ENCODE results near the gene NFKBIL1. TPM values are rescaled to one million over a fixed set of nuclear protein-coding genes. Genes with fewer than 3 reads are reported as not detected.

The NFKBIL1 gene
- total RNA-seq, 1 donor from 2014 or later = 30.8 TPM

DNA sequence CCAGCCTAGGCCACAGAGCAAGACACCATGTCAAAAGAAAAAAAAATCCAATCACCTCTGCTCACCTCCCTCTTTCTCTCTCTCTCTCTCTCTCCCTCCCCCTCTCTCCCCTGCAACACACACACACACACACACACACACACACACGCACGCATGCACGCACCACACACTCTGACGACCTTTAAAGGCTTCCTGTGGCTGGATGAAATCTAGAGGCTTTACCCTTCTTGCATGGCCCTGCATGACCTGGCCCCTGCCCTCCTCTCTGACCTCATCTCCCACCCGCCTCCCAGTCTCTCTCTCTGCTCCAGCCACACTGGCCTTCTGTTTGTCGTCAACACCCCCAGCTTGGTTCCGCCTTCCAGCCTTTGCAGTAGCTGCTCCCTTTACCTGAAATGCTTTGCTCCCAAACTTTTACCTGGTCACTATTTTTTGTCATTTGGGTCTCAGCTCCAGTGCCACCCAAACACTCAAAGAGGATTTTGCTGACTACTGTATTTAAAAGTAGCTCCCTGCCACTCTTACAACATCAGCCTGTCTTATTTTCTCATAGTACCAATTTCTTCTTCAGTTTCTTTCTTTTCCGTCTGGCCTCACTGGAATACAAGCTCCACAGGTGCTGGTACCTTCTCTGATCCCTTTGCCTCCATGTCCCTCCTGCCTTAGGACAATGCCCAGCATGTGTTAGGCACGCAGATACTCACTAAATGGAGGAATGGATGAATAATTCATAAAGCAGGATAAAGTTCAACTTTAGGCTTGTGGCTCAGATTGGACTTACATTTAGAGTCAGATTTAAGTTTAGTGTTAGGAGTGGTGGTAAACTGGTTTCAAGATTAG, 20.3 kb downstream of the NFKBIL1 start:
- DNase-seq = no peak

GRCh38 chr6:31568537-31568961, 21.1 kb downstream of the NFKBIL1 start:
- DNase-seq = no peak

DNA sequence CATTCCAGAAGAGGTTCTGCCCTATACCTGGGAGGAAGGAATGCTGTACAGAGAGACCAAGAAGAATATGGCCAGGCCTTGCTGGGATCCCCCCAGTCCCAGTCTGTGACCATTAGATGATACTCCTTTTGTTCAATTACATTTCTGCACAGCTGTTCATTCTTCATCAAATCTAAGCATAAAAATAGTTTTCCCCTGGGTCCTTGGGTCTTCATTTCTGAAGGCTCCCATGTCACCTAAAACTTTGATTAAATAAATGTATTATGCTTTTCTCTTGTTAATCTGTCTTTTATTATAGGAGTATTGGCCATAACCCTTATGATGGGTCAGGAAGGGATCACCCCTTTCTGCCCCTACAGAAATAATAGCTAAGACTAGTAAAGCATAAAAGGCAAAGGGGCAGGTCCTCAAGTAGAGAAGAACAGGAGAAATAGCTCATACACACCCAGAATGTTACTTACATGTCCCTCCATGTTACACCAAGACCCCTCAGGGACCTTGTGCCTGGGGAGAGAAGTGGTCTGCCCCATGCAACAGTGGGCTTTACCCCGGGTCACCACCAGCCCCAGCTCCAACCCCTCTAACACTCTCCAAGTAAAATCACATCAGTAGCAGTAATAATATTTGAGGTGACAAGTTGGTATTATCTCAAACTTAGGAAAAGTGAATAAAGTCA, 22.6 kb downstream of the NFKBIL1 start:
- DNase-seq = no peak

- DNase-seq = no peak
Measured at GRCh38 chr6:31572041-31572911, 24.9 kb downstream of the NFKBIL1 start, which contains the start of gene LTA. Gene LTA, plus strand, starts transcription at chr6:31572289. Its CDS starts 454 bp downstream, at chr6:31572743.

DNA sequence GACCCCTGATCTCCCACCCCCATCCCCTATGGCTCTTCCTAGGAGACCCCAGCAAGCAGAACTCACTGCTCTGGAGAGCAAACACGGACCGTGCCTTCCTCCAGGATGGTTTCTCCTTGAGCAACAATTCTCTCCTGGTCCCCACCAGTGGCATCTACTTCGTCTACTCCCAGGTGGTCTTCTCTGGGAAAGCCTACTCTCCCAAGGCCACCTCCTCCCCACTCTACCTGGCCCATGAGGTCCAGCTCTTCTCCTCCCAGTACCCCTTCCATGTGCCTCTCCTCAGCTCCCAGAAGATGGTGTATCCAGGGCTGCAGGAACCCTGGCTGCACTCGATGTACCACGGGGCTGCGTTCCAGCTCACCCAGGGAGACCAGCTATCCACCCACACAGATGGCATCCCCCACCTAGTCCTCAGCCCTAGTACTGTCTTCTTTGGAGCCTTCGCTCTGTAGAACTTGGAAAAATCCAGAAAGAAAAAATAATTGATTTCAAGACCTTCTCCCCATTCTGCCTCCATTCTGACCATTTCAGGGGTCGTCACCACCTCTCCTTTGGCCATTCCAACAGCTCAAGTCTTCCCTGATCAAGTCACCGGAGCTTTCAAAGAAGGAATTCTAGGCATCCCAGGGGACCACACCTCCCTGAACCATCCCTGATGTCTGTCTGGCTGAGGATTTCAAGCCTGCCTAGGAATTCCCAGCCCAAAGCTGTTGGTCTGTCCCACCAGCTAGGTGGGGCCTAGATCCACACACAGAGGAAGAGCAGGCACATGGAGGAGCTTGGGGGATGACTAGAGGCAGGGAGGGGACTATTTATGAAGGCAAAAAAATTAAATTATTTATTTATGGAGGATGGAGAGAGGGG, 26.1 kb downstream of the NFKBIL1 start:
- no peak for DNase-seq

DNA sequence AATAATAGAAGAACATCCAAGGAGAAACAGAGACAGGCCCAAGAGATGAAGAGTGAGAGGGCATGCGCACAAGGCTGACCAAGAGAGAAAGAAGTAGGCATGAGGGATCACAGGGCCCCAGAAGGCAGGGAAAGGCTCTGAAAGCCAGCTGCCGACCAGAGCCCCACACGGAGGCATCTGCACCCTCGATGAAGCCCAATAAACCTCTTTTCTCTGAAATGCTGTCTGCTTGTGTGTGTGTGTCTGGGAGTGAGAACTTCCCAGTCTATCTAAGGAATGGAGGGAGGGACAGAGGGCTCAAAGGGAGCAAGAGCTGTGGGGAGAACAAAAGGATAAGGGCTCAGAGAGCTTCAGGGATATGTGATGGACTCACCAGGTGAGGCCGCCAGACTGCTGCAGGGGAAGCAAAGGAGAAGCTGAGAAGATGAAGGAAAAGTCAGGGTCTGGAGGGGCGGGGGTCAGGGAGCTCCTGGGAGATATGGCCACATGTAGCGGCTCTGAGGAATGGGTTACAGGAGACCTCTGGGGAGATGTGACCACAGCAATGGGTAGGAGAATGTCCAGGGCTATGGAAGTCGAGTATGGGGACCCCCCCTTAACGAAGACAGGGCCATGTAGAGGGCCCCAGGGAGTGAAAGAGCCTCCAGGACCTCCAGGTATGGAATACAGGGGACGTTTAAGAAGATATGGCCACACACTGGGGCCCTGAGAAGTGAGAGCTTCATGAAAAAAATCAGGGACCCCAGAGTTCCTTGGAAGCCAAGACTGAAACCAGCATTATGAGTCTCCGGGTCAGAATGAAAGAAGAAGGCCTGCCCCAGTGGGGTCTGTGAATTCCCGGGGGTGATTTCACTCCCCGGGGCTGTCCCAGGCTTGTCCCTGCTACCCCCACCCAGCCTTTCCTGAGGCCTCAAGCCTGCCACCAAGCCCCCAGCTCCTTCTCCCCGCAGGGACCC, 27.0 kb downstream of the NFKBIL1 start:
- no peak for DNase-seq

GRCh38 chr6:31575335-31575901, 28.0 kb downstream of the NFKBIL1 start, which contains the start of gene TNF:
Gene TNF, plus strand, starts transcription at chr6:31575565. Its CDS starts 177 bp downstream, at chr6:31575742.
- DNase-seq = no peak

GRCh38 chr6:31575952-31576685, 28.7 kb downstream of the NFKBIL1 start:
- no peak for DNase-seq

- DNase-seq = no peak
Measured at GRCh38 chr6:31576897-31577578, 29.6 kb downstream of the NFKBIL1 start.

- DNase-seq = no peak
Measured at GRCh38 chr6:31577579-31577966, 30.2 kb downstream of the NFKBIL1 start.

DNA sequence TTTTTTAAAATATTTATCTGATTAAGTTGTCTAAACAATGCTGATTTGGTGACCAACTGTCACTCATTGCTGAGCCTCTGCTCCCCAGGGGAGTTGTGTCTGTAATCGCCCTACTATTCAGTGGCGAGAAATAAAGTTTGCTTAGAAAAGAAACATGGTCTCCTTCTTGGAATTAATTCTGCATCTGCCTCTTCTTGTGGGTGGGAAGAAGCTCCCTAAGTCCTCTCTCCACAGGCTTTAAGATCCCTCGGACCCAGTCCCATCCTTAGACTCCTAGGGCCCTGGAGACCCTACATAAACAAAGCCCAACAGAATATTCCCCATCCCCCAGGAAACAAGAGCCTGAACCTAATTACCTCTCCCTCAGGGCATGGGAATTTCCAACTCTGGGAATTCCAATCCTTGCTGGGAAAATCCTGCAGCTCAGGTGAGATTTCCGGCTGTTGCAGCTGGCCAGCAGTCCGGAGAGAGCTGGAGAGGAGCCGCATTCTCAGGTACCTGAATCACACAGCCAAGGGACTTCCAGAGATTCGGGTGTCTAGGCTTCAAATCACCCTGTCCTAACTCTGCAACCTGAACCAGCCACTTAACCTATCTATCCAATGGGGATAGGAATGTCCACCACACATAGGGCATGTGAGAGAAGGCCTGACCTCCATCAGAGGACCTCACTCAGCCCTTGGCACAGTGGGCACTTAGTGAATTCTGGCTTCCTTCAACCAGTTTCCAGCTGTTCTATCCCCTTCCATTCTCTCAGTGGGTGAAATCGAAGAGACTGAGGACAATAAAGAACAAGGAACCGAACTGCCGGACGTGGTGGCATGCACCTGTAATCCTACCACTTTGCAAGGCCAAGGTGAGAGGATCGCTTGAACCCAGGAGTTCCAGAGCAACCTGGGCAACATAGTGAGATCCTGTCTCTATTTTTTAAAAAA, 31.0 kb downstream of the NFKBIL1 start:
- peak; percentile 22 for DNase-seq

GRCh38 chr6:31579119-31579505, 31.7 kb downstream of the NFKBIL1 start:
- DNase-seq = no peak

GRCh38 chr6:31579546-31580437, 32.4 kb downstream of the NFKBIL1 start:
- DNase-seq = no peak

GRCh38 chr6:31580438-31580740, 33.0 kb downstream of the NFKBIL1 start:
- no peak for DNase-seq

- DNase-seq = peak; percentile 91
Measured at GRCh38 chr6:31580807-31581433, 33.5 kb downstream of the NFKBIL1 start.

Data from dermis blood vessel endothelial cell (primary cell).